ENCODE results near the gene BGLAP.

BGLAP gene

DNA sequence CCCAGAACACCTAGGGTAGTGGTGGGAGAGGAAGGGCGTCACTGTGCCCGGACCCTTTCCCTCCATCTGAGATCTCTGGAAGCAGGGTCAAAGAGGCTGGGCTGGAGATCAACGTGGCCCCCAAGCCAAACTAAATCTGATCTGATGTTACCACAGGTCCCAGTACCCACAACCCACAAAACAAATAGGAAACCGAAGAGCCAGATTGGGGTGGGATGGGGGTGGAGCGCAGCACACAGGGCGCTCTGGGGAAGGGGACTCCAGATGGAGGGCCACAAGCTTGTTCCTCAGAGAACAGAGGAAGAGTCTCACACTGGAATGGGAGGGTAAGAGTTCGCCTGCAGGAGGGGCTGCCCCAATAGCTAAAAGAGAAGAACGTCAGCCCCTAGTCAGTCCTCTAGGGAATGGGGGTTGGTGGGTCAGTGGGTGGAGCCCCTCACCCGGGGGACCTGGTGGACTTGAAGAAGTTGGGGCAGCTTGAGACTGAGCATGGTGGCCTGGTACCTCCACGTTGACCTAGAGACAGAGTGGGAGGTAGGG is 4.3 kb downstream of the BGLAP start:
- H3K4me3 ChIP-seq (ENCODE audit: low read length), result peak overlapping the region; percentile 64
- peak overlapping the region; percentile 74 for H3K4me2 ChIP-seq (ENCODE audit: low read length)
- H3K9me3 ChIP-seq (ENCODE audit: control insufficient read depth, insufficient read depth, low read length), result no peaks in the 10 kb centered on the region

DNA sequence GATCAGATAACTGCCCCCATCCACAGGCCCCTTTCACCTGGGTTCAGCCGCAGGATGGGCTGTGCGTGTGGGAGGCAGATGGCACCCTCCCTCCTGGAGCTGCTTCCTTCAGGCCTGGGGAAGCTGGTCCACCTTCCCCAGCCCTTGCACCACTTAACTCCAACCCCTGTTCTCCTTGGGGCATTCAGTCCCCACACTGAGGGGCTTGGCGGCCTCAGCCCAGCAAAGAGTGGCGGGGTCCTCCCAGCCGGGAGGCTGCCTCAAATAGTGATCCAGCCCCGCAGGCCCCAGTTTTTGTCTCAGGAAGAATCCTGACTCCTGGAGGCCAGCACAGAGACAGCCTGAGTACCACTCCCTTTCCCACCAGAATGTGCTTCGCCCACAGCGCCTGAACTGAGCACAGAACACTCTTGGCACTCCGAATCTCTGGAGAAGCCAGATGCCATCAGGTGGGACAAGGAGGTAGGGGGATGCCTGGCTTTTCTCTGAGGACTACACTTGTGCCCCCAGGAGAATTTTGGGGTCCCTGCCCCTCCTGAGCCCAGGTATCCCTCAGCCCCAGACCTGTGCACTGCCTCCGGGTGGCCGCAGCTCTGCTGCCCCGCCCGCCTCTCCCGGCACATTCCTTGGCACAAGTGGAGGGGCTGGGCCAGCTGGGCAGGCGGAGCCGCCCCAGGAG is 4.9 kb downstream of the BGLAP start:
- H4K20me1 ChIP-seq (ENCODE audit: control insufficient read depth, insufficient read depth, low read depth, low read length), result no peaks in the 10 kb centered on the region

More for the DNA sequence above, 4.3 kb downstream of the BGLAP start:
- TF ChIP-seq, protein P1, sequence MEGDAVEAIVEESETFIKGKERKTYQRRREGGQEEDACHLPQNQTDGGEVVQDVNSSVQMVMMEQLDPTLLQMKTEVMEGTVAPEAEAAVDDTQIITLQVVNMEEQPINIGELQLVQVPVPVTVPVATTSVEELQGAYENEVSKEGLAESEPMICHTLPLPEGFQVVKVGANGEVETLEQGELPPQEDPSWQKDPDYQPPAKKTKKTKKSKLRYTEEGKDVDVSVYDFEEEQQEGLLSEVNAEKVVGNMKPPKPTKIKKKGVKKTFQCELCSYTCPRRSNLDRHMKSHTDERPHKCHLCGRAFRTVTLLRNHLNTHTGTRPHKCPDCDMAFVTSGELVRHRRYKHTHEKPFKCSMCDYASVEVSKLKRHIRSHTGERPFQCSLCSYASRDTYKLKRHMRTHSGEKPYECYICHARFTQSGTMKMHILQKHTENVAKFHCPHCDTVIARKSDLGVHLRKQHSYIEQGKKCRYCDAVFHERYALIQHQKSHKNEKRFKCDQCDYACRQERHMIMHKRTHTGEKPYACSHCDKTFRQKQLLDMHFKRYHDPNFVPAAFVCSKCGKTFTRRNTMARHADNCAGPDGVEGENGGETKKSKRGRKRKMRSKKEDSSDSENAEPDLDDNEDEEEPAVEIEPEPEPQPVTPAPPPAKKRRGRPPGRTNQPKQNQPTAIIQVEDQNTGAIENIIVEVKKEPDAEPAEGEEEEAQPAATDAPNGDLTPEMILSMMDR (IDR thresholded peaks at IDR 0.05; ENCODE audit: low read depth, low read length, poor library complexity, severe bottlenecking), result no peak
- no peak for TF ChIP-seq EZH2phosphoT487 (IDR thresholded peaks at IDR 0.05; ENCODE audit: borderline replicate concordance, low read length)
- H3K27me3 ChIP-seq (ENCODE audit: control insufficient read depth, low read length), result peaks cover 11% of the 10 kb centered on the region
- no peaks in the 10 kb centered on the region for H4K20me1 ChIP-seq (ENCODE audit: control insufficient read depth, insufficient read depth, low read depth, low read length)
- peaks cover 6% of the 10 kb centered on the region for H3F3A ChIP-seq (ENCODE audit: control insufficient read depth, insufficient read depth)
- H3K36me3 ChIP-seq (ENCODE audit: control insufficient read depth, low read length), result peaks cover 21% of the 10 kb centered on the region
- peaks cover 23% of the 10 kb centered on the region for H3K4me1 ChIP-seq (ENCODE audit: control insufficient read depth, low read length)
- H3K79me2 ChIP-seq (ENCODE audit: control insufficient read depth, low read length), result no peaks in the 10 kb centered on the region
- no peaks in the 10 kb centered on the region for H3K9me2 ChIP-seq (replicated peaks; ENCODE audit: control insufficient read depth, low read length)
- no peak overlapping the region for H3K27ac ChIP-seq (ENCODE audit: low read depth, low read length)

DNA sequence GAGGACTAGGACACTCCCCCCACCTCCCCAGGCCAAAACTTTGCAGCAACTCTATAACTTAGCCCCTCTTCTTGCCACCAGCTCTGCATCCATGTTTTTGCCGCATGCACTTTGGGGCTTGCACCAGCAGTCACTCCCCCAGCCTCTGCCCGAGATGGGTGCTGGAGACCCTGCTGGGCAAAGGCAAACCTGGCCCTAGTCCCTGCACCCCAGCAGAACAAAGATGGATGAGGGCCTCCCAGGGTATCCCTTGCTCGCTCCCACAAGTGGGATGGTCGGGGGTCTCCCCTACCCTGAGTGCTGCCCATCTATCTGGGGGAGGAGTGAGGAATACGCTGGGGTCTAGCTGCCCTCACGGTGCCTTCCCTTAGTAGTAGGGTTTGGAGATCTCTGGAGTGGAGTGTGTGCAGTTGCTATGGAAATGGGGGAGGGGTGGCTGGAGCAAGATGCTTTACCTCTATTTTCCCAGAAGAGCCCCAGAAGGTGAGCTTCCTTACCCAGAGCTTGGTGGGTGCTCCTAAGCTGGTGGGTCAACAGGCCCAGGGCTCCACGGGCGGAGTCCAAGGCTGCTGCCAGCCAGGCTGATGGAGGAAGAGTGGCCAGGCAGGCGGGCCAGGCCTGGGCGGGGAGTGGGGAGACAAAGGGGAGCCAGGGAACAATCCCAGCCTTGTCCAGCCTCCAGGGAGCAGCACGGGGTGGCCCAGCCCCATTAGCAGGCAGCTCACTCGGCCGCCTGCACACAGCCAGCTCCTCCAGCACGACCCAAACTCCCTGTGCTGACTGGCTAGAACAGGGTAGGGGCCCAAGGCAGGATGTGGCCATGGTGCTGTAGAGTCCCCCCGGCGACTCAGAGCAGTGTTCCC is 5.7 kb downstream of the BGLAP start, which contains the start of gene PAQR6:
Gene PAQR6 (minus strand): TSS at position 597 of the 863 bp plus-strand sequence. CDS start 1,325 bp downstream, outside the sequence.
- TF ChIP-seq EZH2phosphoT487 (IDR thresholded peaks at IDR 0.05; ENCODE audit: borderline replicate concordance, low read length), result no peak
- TF ChIP-seq, protein P1 (IDR thresholded peaks at IDR 0.05; ENCODE audit: low read depth, low read length, poor library complexity, severe bottlenecking), result no peak
- peaks cover 35% of the 10 kb centered on the region for H3K36me3 ChIP-seq (ENCODE audit: control insufficient read depth, low read length)
- no peak within 1 kb of the TSS for H3K4me2 ChIP-seq (ENCODE audit: low read length)
- no peak within 1 kb of the TSS for H3K4me3 ChIP-seq (ENCODE audit: low read length)
- H3K9me2 ChIP-seq (replicated peaks; ENCODE audit: control insufficient read depth, low read length), result no peaks in the 10 kb centered on the region
- H3K27ac ChIP-seq (ENCODE audit: low read depth, low read length), result no peak within 1 kb of the TSS
- H4K20me1 ChIP-seq (ENCODE audit: control insufficient read depth, insufficient read depth, low read depth, low read length), result no peaks in the 10 kb centered on the region
- H3K79me2 ChIP-seq (ENCODE audit: control insufficient read depth, low read length), result no peaks in the 10 kb centered on the region
- H3K27me3 ChIP-seq (ENCODE audit: control insufficient read depth, low read length), result peaks cover 11% of the 10 kb centered on the region
- H3K4me1 ChIP-seq (ENCODE audit: control insufficient read depth, low read length), result peaks cover 18% of the 10 kb centered on the region
- H3F3A ChIP-seq (ENCODE audit: control insufficient read depth, insufficient read depth), result peaks cover 6% of the 10 kb centered on the region
- H3K9me3 ChIP-seq (ENCODE audit: control insufficient read depth, insufficient read depth, low read length), result no peaks in the 10 kb centered on the region

More for the DNA sequence above, 4.9 kb downstream of the BGLAP start:
- Histone ChIP-seq H3K27me3 (ENCODE audit: control insufficient read depth, low read length) (peaks cover 11% of the 10 kb centered on the region), H3K4me1 (ENCODE audit: control insufficient read depth, low read length) (peaks cover 18% of the 10 kb centered on the region), H3K4me2 (ENCODE audit: low read length) (no peak overlapping the region; the same call in 1 of the 2 replicates), H3K79me2 (ENCODE audit: control insufficient read depth, low read length) (no peaks in the 10 kb centered on the region), H3K36me3 (ENCODE audit: control insufficient read depth, low read length) (peaks cover 27% of the 10 kb centered on the region), H3F3A (ENCODE audit: control insufficient read depth, insufficient read depth) (peaks cover 6% of the 10 kb centered on the region), H3K9me3 (ENCODE audit: control insufficient read depth, insufficient read depth, low read length) (no peaks in the 10 kb centered on the region), H3K9me2 (replicated peaks; ENCODE audit: control insufficient read depth, low read length) (no peaks in the 10 kb centered on the region), H3K27ac (ENCODE audit: low read depth, low read length) (no peak overlapping the region), H3K4me3 (ENCODE audit: low read length) (no peak overlapping the region)
- TF ChIP-seq EZH2phosphoT487 (IDR thresholded peaks at IDR 0.05; ENCODE audit: borderline replicate concordance, low read length), result no peak
- TF ChIP-seq, protein P1 (IDR thresholded peaks at IDR 0.05; ENCODE audit: low read depth, low read length, poor library complexity, severe bottlenecking), result no peak
